WI38 (cell line): ENCODE measurements around the gene LRRC73.

Experiments used
- H3K4me3 ChIP-seq: 2 replicates; pipeline ENCODE4 v1.5.1; 2011; ENCODE audit warnings: low read depth, mild to moderate bottlenecking, control low read depth, low read length
- TF ChIP-seq, protein P1 (sequence below): IDR thresholded peaks from 2 replicates; pipeline ENCODE4 v1.5.1; 2012; ENCODE audit warnings: low read depth, mild to moderate bottlenecking, control low read depth, low read length

Gene LRRC73

GRCh38 chr6:43495409-43495941 is 14.7 kb downstream of the LRRC73 start:
- TF ChIP-seq, protein P1, sequence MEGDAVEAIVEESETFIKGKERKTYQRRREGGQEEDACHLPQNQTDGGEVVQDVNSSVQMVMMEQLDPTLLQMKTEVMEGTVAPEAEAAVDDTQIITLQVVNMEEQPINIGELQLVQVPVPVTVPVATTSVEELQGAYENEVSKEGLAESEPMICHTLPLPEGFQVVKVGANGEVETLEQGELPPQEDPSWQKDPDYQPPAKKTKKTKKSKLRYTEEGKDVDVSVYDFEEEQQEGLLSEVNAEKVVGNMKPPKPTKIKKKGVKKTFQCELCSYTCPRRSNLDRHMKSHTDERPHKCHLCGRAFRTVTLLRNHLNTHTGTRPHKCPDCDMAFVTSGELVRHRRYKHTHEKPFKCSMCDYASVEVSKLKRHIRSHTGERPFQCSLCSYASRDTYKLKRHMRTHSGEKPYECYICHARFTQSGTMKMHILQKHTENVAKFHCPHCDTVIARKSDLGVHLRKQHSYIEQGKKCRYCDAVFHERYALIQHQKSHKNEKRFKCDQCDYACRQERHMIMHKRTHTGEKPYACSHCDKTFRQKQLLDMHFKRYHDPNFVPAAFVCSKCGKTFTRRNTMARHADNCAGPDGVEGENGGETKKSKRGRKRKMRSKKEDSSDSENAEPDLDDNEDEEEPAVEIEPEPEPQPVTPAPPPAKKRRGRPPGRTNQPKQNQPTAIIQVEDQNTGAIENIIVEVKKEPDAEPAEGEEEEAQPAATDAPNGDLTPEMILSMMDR = 0 out of 2 replicates have a peak, but pooled peaks have one; percentile 8
- no peak overlapping the region for H3K4me3 ChIP-seq

- no peak overlapping the region for H3K4me3 ChIP-seq
- TF ChIP-seq, protein P1 = no peak
These were observed 15.4 kb downstream of the LRRC73 start for GRCh38 chr6:43494766-43495165.

- H3K4me3 ChIP-seq = no peak overlapping the region
- TF ChIP-seq, protein P1 = no peak
These were observed 15.8 kb downstream of the LRRC73 start for GRCh38 chr6:43494321-43494720.

GRCh38 chr6:43493833-43494232 is 16.3 kb downstream of the LRRC73 start:
- H3K4me3 ChIP-seq = no peak overlapping the region
- TF ChIP-seq, protein P1 = no peak

- H3K4me3 ChIP-seq = no peak overlapping the region
- TF ChIP-seq, protein P1 = no peak
These were observed 16.9 kb downstream of the LRRC73 start for GRCh38 chr6:43493230-43493629.

GRCh38 chr6:43492673-43493072 is 17.5 kb downstream of the LRRC73 start:
- TF ChIP-seq, protein P1 = no peak
- H3K4me3 ChIP-seq = no peak overlapping the region

DNA sequence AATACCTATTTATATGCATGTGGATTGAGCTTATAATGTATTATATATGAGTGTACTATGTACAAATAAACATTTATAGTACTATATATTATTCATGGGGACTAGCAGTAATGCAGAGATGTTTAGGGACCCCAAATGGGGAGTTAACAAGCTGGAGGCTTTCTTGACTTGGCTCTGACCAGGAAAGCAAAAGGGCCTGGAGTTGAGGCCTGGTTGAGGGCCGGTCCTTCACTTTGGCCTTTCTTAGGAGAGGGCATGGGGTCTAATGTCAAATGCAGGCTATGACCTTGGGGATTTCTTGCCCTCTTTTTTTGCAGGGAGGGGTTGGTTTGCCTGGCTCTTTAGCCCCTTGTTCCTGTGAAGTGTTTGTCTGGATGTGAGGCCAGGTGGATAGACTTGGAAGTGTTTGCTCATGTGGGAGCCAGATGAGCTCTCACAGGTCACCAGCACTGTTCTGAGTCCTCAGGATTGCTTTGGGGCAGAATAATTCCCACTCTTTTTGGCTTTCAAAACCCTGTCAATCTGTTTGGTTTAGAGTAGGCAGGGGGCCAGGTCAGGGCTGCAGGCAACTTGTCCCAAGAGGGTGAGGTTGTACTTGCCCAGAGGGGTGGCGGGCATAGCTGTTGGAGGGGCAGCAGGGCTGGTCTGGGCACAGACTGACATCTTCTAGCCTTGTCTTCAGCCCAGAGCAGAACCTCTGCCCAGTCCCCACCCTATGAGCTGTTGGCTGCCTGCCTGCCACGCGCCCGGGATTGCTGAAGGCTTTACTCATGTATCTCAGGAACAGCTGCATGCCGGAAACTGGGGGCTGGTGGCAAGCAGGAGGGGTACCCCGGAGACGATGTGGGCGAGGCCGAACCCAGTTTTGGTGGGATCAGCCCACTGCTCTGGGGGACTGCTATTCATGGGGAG is 18.1 kb downstream of the LRRC73 start:
- TF ChIP-seq, protein P1 = no peak
- H3K4me3 ChIP-seq = no peak overlapping the region
